Astrocyte (in vitro differentiated cells and primary cell): ENCODE measurements around the gene MORN3. TPM values are rescaled to one million over a fixed set of nuclear protein-coding genes. Genes with fewer than 3 reads are reported as not detected.

Source experiments
- DNase-seq: peaks from one replicate; pipeline ENCODE4 v3.0.0-alpha.2; 2010; ENCODE audit warnings: low read depth
- FAIRE-seq: peaks from 2 replicates; lab custom pipeline; 2011; peaks lifted over from hg19 to GRCh38; lab: Jason Lieb, UNC
- H2AFZ ChIP-seq: 2 replicates; pipeline ENCODE4 v1.6.0; 2012; ENCODE audit warnings: low read depth, low read length, inconsistent platforms
- H3K27ac ChIP-seq: 2 replicates; pipeline ENCODE4 v1.5.1; 2011; ENCODE audit warnings: low read depth, low read length, inconsistent platforms
- H3K27me3 ChIP-seq: 2 replicates; pipeline ENCODE4 v1.6.0; 2011; ENCODE audit warnings: low read length, inconsistent platforms; ENCODE audit not compliant: insufficient read depth
- H3K36me3 ChIP-seq: 2 replicates; pipeline ENCODE4 v1.5.1; 2011; ENCODE audit warnings: low read length, inconsistent platforms; ENCODE audit not compliant: insufficient read depth
- H3K4me1 ChIP-seq: 2 replicates; pipeline ENCODE4 v1.5.1; 2011; ENCODE audit warnings: low read length, inconsistent platforms; ENCODE audit not compliant: insufficient read depth
- H3K4me2 ChIP-seq: 2 replicates; pipeline ENCODE4 v1.6.0; 2012; ENCODE audit warnings: low read length, inconsistent platforms
- H3K4me3 ChIP-seq: 2 replicates; pipeline ENCODE4 v1.5.1; 2011; ENCODE audit warnings: low read depth, mild to moderate bottlenecking, low read length, inconsistent platforms; ENCODE audit not compliant: insufficient read depth
- H3K79me2 ChIP-seq: 2 replicates; pipeline ENCODE4 v1.6.0; 2012; ENCODE audit warnings: mild to moderate bottlenecking, low read length, inconsistent platforms; ENCODE audit not compliant: insufficient read depth
- H3K9ac ChIP-seq: 2 replicates; pipeline ENCODE4 v1.6.0; 2012; ENCODE audit warnings: mild to moderate bottlenecking, low read length, inconsistent platforms
- H3K9me3 ChIP-seq: 2 replicates; pipeline ENCODE4 v1.5.1; 2012; ENCODE audit warnings: low read depth, mild to moderate bottlenecking, low read length, inconsistent platforms; ENCODE audit not compliant: insufficient read depth
- H4K20me1 ChIP-seq: 2 replicates; pipeline ENCODE4 v1.6.0; 2012; ENCODE audit warnings: low read length, inconsistent platforms; ENCODE audit not compliant: insufficient read depth
- H3K27ac Mint-ChIP-seq: one replicate; pipeline ENCODE4 v1.8.0; 2021; ENCODE audit warnings: mild to moderate bottlenecking, mixed read lengths; ENCODE audit not compliant: unreplicated experiment
- H3K27me3 Mint-ChIP-seq: one replicate; pipeline ENCODE4 v1.8.0; 2021; ENCODE audit warnings: low read depth, mixed read lengths; ENCODE audit not compliant: unreplicated experiment
- H3K36me3 Mint-ChIP-seq: one replicate; pipeline ENCODE4 v1.8.0; 2021; ENCODE audit warnings: low read depth, mixed read lengths; ENCODE audit not compliant: unreplicated experiment
- H3K4me1 Mint-ChIP-seq: one replicate; pipeline ENCODE4 v1.8.0; 2021; ENCODE audit warnings: low read depth, mixed read lengths; ENCODE audit not compliant: unreplicated experiment
- H3K4me3 Mint-ChIP-seq: one replicate; pipeline ENCODE4 v1.8.0; 2021; ENCODE audit warnings: mild to moderate bottlenecking, moderate library complexity, mixed read lengths; ENCODE audit not compliant: unreplicated experiment
- H3K9me3 Mint-ChIP-seq: one replicate; pipeline ENCODE4 v1.8.0; 2021; ENCODE audit warnings: mild to moderate bottlenecking, mixed read lengths; ENCODE audit not compliant: unreplicated experiment
- CTCF ChIP-seq: IDR thresholded peaks from 2 replicates; pipeline ENCODE4 v1.5.1; 2011; ENCODE audit warnings: low read depth, mild to moderate bottlenecking, inconsistent platforms, low read length, moderate library complexity; ENCODE audit not compliant: insufficient read depth
- EZH2 ChIP-seq: IDR thresholded peaks from 2 replicates; pipeline ENCODE4 v1.6.1; 2012; ENCODE audit warnings: mild to moderate bottlenecking, low read length, inconsistent platforms; ENCODE audit not compliant: insufficient read depth
- total RNA-seq: library from RNA; stranded (reverse); gene quantifications from 2 replicates; pipeline ENCODE4 v1.2.1, GENCODE V29; 2021

The MORN3 gene
- total RNA-seq, 1 donor from 2014 or later: 0.36 TPM

GRCh38 chr12:121613462-121613861, 56.0 kb downstream of the MORN3 start:
- Histone ChIP-seq H3K79me2 (no peaks in the 10 kb centered on the region), H3K36me3 (no peaks in the 10 kb centered on the region), H3K27me3 (no peaks in the 10 kb centered on the region), H3K27ac (no peak overlapping the region), H3K4me1 (peaks cover 7% of the 10 kb centered on the region), H2AFZ (no peak overlapping the region), H4K20me1 (no peaks in the 10 kb centered on the region), H3K4me2 (no peak overlapping the region), H3K9me3 (no peaks in the 10 kb centered on the region), H3K9ac (no peak overlapping the region), H3K4me3 (no peak overlapping the region)
- Mint-ChIP-seq H3K4me3 (no peak overlapping the region), H3K9me3 (peaks cover 1% of the 10 kb centered on the region), H3K27ac (no peak overlapping the region), H3K4me1 (peaks cover 3% of the 10 kb centered on the region), H3K27me3 (no peaks in the 10 kb centered on the region), H3K36me3 (no peaks in the 10 kb centered on the region)
- TF ChIP-seq EZH2: no peak
- TF ChIP-seq CTCF: no peak
- FAIRE-seq (no peak), DNase-seq (no peak)

- DNase-seq (no peak), FAIRE-seq (no peak)
- Histone ChIP-seq H3K27ac (no peak overlapping the region), H3K9ac (no peak overlapping the region), H3K9me3 (no peaks in the 10 kb centered on the region), H3K4me1 (peaks cover 7% of the 10 kb centered on the region), H3K36me3 (no peaks in the 10 kb centered on the region), H4K20me1 (no peaks in the 10 kb centered on the region), H3K4me2 (no peak overlapping the region), H3K4me3 (no peak overlapping the region), H3K27me3 (no peaks in the 10 kb centered on the region), H3K79me2 (no peaks in the 10 kb centered on the region), H2AFZ (no peak overlapping the region)
- Mint-ChIP-seq H3K36me3 (no peaks in the 10 kb centered on the region), H3K4me3 (no peak overlapping the region), H3K27ac (no peak overlapping the region), H3K9me3 (peaks cover 1% of the 10 kb centered on the region), H3K27me3 (no peaks in the 10 kb centered on the region), H3K4me1 (peaks cover 3% of the 10 kb centered on the region)
- no peak for TF ChIP-seq EZH2
- TF ChIP-seq CTCF: no peak
These were observed 58.1 kb downstream of the MORN3 start for GRCh38 chr12:121611306-121611705.

- Histone ChIP-seq H3K27me3 (no peaks in the 10 kb centered on the region), H3K36me3 (no peaks in the 10 kb centered on the region), H2AFZ (peak overlapping the region; percentile 47), H3K4me3 (no peak overlapping the region), H4K20me1 (no peaks in the 10 kb centered on the region), H3K79me2 (no peaks in the 10 kb centered on the region), H3K4me2 (peak overlapping the region; percentile 37), H3K9me3 (no peaks in the 10 kb centered on the region), H3K4me1 (peaks cover 7% of the 10 kb centered on the region), H3K27ac (no peak overlapping the region), H3K9ac (no peak overlapping the region)
- Mint-ChIP-seq H3K36me3 (no peaks in the 10 kb centered on the region), H3K27me3 (no peaks in the 10 kb centered on the region), H3K9me3 (peaks cover 1% of the 10 kb centered on the region), H3K4me3 (peak overlapping the region; percentile 57), H3K4me1 (peaks cover 3% of the 10 kb centered on the region), H3K27ac (peak overlapping the region; percentile 24)
- FAIRE-seq (no peak), DNase-seq (no peak)
- TF ChIP-seq CTCF (no peak), EZH2 (no peak)
These were observed 59.0 kb downstream of the MORN3 start for GRCh38 chr12:121610239-121611149.
